Liver (tissue), 9 donors: ENCODE measurements around the gene CAMSAP3. TPM values are rescaled to one million over a fixed set of nuclear protein-coding genes. Genes with fewer than 3 reads are reported as not detected.

Source experiments
- DNase-seq: peaks from one replicate; pipeline ENCODE4 v3.0.0-alpha.2; 2017; ENCODE audit warnings: low spot score
- H3K27ac ChIP-seq, 2 donors: one replicate each; pipeline ENCODE4 v1.7.0; 2013; ENCODE audit warnings: inconsistent platforms in 2 of 2, low read length in 2 of 2, control low read depth in 1 of 2, low read depth in 1 of 2, mild to moderate bottlenecking in 1 of 2
- H3K27me3 ChIP-seq, 4 donors: one replicate each; pipeline versions ENCODE4 v1.6.1 to v1.7.0; 2013; ENCODE audit warnings: low read length in 3 of 4, inconsistent platforms in 1 of 4, mild to moderate bottlenecking in 1 of 4, moderate library complexity in 1 of 4; ENCODE audit not compliant: control insufficient read depth in 4 of 4, insufficient read depth in 4 of 4
- H3K36me3 ChIP-seq, 4 donors: one replicate each; pipeline versions ENCODE4 v1.6.1 to v1.7.0; 2013; ENCODE audit warnings: low read length in 3 of 4, mild to moderate bottlenecking in 3 of 4, low read depth in 1 of 4, moderate library complexity in 1 of 4; ENCODE audit not compliant: control insufficient read depth in 4 of 4, insufficient read depth in 3 of 4
- H3K4me1 ChIP-seq, 4 donors: one replicate each; pipeline versions ENCODE4 v1.6.1 to v1.7.0; 2013; ENCODE audit warnings: low read length in 3 of 4, mild to moderate bottlenecking in 3 of 4, moderate library complexity in 1 of 4; ENCODE audit not compliant: control insufficient read depth in 4 of 4, insufficient read depth in 4 of 4
- H3K4me3 ChIP-seq, 3 donors: one replicate each; pipeline versions ENCODE4 v1.6.1 to v1.7.0; 2013; ENCODE audit warnings: low read length in 3 of 3, control low read depth in 1 of 3, low read depth in 1 of 3, mild to moderate bottlenecking in 1 of 3
- H3K9ac ChIP-seq, 2 donors: one replicate each; pipeline ENCODE4 v1.7.0; 2013; ENCODE audit warnings: low read length in 2 of 2, mild to moderate bottlenecking in 2 of 2, moderate library complexity in 2 of 2, control low read depth in 1 of 2, low read depth in 1 of 2
- H3K9me3 ChIP-seq, 4 donors: one replicate each; pipeline versions ENCODE4 v1.6.1 to v1.7.0; 2013; ENCODE audit warnings: low read length in 3 of 4; ENCODE audit not compliant: control insufficient read depth in 4 of 4
- ATF3 ChIP-seq: IDR thresholded peaks from 2 replicates; pipeline ENCODE4 v1.6.1; 2016; ENCODE audit warnings: antibody characterized with exemption
- CTCF ChIP-seq: fragments of 150-350 bp; IDR thresholded peaks from 2 replicates; pipeline ENCODE4 v1.5.1; 2017; ENCODE audit warnings: improper control_type of control experiment, low read depth, low read length; ENCODE audit not compliant: missing input control
- EGR1 ChIP-seq, 2 donors: IDR thresholded peaks; 2 replicates each; pipeline ENCODE4 v1.6.1; 2016 to 2018; ENCODE audit warnings: antibody characterized with exemption in 2 of 2, low read depth in 2 of 2
- FOXA1 ChIP-seq: IDR thresholded peaks from 2 replicates; pipeline ENCODE4 v1.6.1; 2016; ENCODE audit warnings: antibody characterized with exemption
- FOXA2 ChIP-seq: IDR thresholded peaks from 2 replicates; pipeline ENCODE4 v1.6.1; 2016; ENCODE audit warnings: antibody characterized with exemption
- GABPA ChIP-seq, 2 donors: IDR thresholded peaks in 1 of 2; conservative IDR thresholded peaks in 1 of 2; 2 replicates each; pipeline ENCODE4 v1.6.1; 2016; ENCODE audit warnings: antibody characterized with exemption in 2 of 2, mild to moderate bottlenecking in 1 of 2, moderate library complexity in 1 of 2
- HNF4A ChIP-seq, 2 donors: conservative IDR thresholded peaks; 2 replicates each; pipeline ENCODE4 v1.6.1; 2016; ENCODE audit warnings: antibody characterized with exemption in 2 of 2, mild to moderate bottlenecking in 2 of 2
- HNF4G ChIP-seq: IDR thresholded peaks from 2 replicates; pipeline ENCODE4 v1.6.1; 2016; ENCODE audit warnings: antibody characterized with exemption
- JUND ChIP-seq, 2 donors: IDR thresholded peaks; 2 replicates each; pipeline ENCODE4 v1.6.1; 2016; ENCODE audit warnings: antibody characterized with exemption in 2 of 2
- MAX ChIP-seq: IDR thresholded peaks from 2 replicates; pipeline ENCODE4 v1.6.1; 2016; ENCODE audit warnings: antibody characterized with exemption
- NR2F2 ChIP-seq: IDR thresholded peaks from 2 replicates; pipeline ENCODE4 v1.6.1; 2016; ENCODE audit warnings: antibody characterized with exemption
- RAD21 ChIP-seq, 2 donors: IDR thresholded peaks; 2 replicates each; pipeline ENCODE4 v1.6.1; 2016; ENCODE audit warnings: antibody characterized with exemption in 2 of 2, mild to moderate bottlenecking in 2 of 2
- REST ChIP-seq: IDR thresholded peaks from 2 replicates; pipeline ENCODE4 v1.6.1; 2016; ENCODE audit warnings: antibody characterized with exemption, mild to moderate bottlenecking
- RXRA ChIP-seq, 2 donors: IDR thresholded peaks; 2 replicates each; pipeline ENCODE4 v1.6.1; 2017 to 2018; ENCODE audit warnings: antibody characterized with exemption in 2 of 2, mild to moderate bottlenecking in 1 of 2
- SP1 ChIP-seq: IDR thresholded peaks from 2 replicates; pipeline ENCODE4 v1.6.1; 2018; ENCODE audit warnings: antibody characterized with exemption, mild to moderate bottlenecking
- TAF1 ChIP-seq: conservative IDR thresholded peaks from 2 replicates; pipeline ENCODE4 v1.6.1; 2016; ENCODE audit warnings: antibody characterized with exemption, mild to moderate bottlenecking
- YY1 ChIP-seq: IDR thresholded peaks from 2 replicates; pipeline ENCODE4 v1.6.1; 2016; ENCODE audit warnings: antibody characterized with exemption, mild to moderate bottlenecking
- ZBTB33 ChIP-seq: IDR thresholded peaks from 2 replicates; pipeline ENCODE4 v1.6.1; 2016; ENCODE audit warnings: antibody characterized with exemption
- whole genome bisulfite sequencing: extraction: QIAGEN DNeasy Blood & Tissue Kit; methylation state at CpG from one replicate; pipeline ENCODE4 v1.1.7; 2013; 5-methylcytosine and 5-hydroxymethylcytosine counted together
- polyA plus RNA-seq, 2 donors: library from polyadenylated mRNA; stranded (reverse) in 1 of 2; unstranded in 1 of 2; fragments of 200-250 nt in 1 of 2; fragments of >200 nt in 1 of 2; fragmentation: Nextera tagmentation in 1 of 2; extraction: Ambion mirVana in 1 of 2; gene quantifications; one replicate each; pipeline versions ENCODE4 v1.2.1 to v1.2.3, GENCODE V29; 2013 to 2015
- total RNA-seq, 2 donors: library from RNA; depleted of rRNA; stranded (reverse); fragments of >200 nt; gene quantifications; one replicate each; pipeline ENCODE4 v1.2.3, GENCODE V29; 2014
- donor health status: healthy.
- donor health status: healthy.
- donor health status: healthy.
- donor health status: healthy.
- donor health status: healthy.

The CAMSAP3 gene
- total and polyA plus RNA-seq, 4 donors, result 4.4 to 19.1 (median 9.8) TPM

- TF ChIP-seq ATF3, result no peak
- TF ChIP-seq MAX, result no peak
- no peak for TF ChIP-seq FOXA2
- no peak for TF ChIP-seq YY1
- no peak for TF ChIP-seq RAD21 (IDR thresholded peaks at IDR 0.05)
- no peak for TF ChIP-seq RXRA (IDR thresholded peaks at IDR 0.05)
- TF ChIP-seq REST, result no peak
- no peak for TF ChIP-seq ZBTB33
- no peak for TF ChIP-seq NR2F2
- TF ChIP-seq HNF4A (conservative IDR thresholded peaks at IDR 0.05), result no peak
- no peak for TF ChIP-seq SP1
- TF ChIP-seq CTCF, result no peak
- no peak for TF ChIP-seq TAF1
- TF ChIP-seq HNF4G, result no peak
- TF ChIP-seq JUND (IDR thresholded peaks at IDR 0.05), result no peak
- no peak for TF ChIP-seq GABPA (IDR thresholded peaks at IDR 0.05 in 1 of 2, conservative IDR thresholded peaks at IDR 0.05 in 1 of 2)
- no peak for TF ChIP-seq EGR1 (IDR thresholded peaks at IDR 0.05; ENCODE audit: low read depth in 2 of 2)
- no peak for TF ChIP-seq FOXA1
- no peak overlapping the region for H3K4me3 ChIP-seq
- peaks cover 11 to 47% (median 29%) of the 10 kb centered on the region in 4 donors for H3K36me3 ChIP-seq
- H3K9me3 ChIP-seq, result no peaks in the 10 kb centered on the region
- DNase-seq, result peak; percentile 50
- no peak overlapping the region for H3K9ac ChIP-seq
- no peak overlapping the region for H3K27ac ChIP-seq
- H3K4me1 ChIP-seq, result peaks cover 0 to 6% (median 2%) of the 10 kb centered on the region in 4 donors
- no peaks in the 10 kb centered on the region for H3K27me3 ChIP-seq
- 85% methylated on average over 62 of the region's 62 CpGs for WGBS
Observed at GRCh38 chr19:7554990-7555864, 40.4 kb upstream of the CAMSAP3 start.
